GM12878 (cell line): Measurements from ENCODE around the gene GNL3L.

Experiments used
- ASH2L ChIP-seq: fragments of 300-600, 200-600 bp; sonication (generic); IDR thresholded peaks from 2 replicates; pipeline ENCODE4 v1.6.1; 2017; ENCODE audit warnings: low read depth, mild to moderate bottlenecking, borderline replicate concordance
- BRCA1 ChIP-seq: IDR thresholded peaks from 2 replicates; pipeline ENCODE4 v1.6.1; 2011; ENCODE audit warnings: low read depth, low read length, improper control_type of control experiment
- EZH2 ChIP-seq: IDR thresholded peaks from 2 replicates; pipeline ENCODE4 v1.6.1; 2012; ENCODE audit warnings: low read depth, mild to moderate bottlenecking, control low read depth, inconsistent platforms, low read length, borderline replicate concordance; ENCODE audit not compliant: control insufficient read depth
- HDAC6 ChIP-seq: fragments of 200-600 bp; sonication (generic); IDR thresholded peaks from one replicate; pipeline ENCODE4 v1.8.0; 2017; ENCODE audit warnings: antibody characterized with exemption; ENCODE audit not compliant: unreplicated experiment
- RFX5 ChIP-seq: IDR thresholded peaks from 2 replicates; pipeline ENCODE4 v1.6.1; 2011; ENCODE audit warnings: low read depth, low read length, improper control_type of control experiment
- SMC3 ChIP-seq: IDR thresholded peaks from 2 replicates; pipeline ENCODE4 v1.6.1; 2011; ENCODE audit warnings: low read length, improper control_type of control experiment, borderline replicate concordance
- SPI1 ChIP-seq: IDR thresholded peaks from 2 replicates; pipeline ENCODE4 v1.6.1; 2011; ENCODE audit warnings: low read depth, mild to moderate bottlenecking, low read length, moderate library complexity, borderline replicate concordance; ENCODE audit not compliant: insufficient read depth
- TF ChIP-seq, protein P1 (sequence below), 3 experiments: IDR thresholded peaks in 2 of 3; conservative IDR thresholded peaks in 1 of 3; 2 replicates each; pipeline ENCODE4 v1.5.1; 2011; ENCODE audit warnings: low read depth in 3 of 3, low read length in 3 of 3, mild to moderate bottlenecking in 3 of 3, control low read depth in 2 of 3, moderate library complexity in 2 of 3, inconsistent platforms in 1 of 3, mixed read lengths in 1 of 3; ENCODE audit not compliant: control insufficient read depth in 2 of 3, insufficient read depth in 1 of 3; ENCODE audit errors: extremely low read depth in 1 of 3

- no peak for TF ChIP-seq SPI1
- no peak for TF ChIP-seq RFX5
- TF ChIP-seq SMC3: no peak
- no peak for TF ChIP-seq HDAC6
- TF ChIP-seq BRCA1: no peak
- TF ChIP-seq, protein P1, sequence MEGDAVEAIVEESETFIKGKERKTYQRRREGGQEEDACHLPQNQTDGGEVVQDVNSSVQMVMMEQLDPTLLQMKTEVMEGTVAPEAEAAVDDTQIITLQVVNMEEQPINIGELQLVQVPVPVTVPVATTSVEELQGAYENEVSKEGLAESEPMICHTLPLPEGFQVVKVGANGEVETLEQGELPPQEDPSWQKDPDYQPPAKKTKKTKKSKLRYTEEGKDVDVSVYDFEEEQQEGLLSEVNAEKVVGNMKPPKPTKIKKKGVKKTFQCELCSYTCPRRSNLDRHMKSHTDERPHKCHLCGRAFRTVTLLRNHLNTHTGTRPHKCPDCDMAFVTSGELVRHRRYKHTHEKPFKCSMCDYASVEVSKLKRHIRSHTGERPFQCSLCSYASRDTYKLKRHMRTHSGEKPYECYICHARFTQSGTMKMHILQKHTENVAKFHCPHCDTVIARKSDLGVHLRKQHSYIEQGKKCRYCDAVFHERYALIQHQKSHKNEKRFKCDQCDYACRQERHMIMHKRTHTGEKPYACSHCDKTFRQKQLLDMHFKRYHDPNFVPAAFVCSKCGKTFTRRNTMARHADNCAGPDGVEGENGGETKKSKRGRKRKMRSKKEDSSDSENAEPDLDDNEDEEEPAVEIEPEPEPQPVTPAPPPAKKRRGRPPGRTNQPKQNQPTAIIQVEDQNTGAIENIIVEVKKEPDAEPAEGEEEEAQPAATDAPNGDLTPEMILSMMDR (IDR thresholded peaks at IDR 0.05 in 2 of 3, conservative IDR thresholded peaks at IDR 0.05 in 1 of 3; ENCODE audit: control insufficient read depth in 2 of 3, extremely low read depth in 1 of 3, insufficient read depth in 1 of 3, low read depth in 3 of 3, low read length in 3 of 3): no peak
- TF ChIP-seq EZH2: no peak
- TF ChIP-seq ASH2L: no peak
Observed at GRCh38 chrX:54530357-54530900, 410 bp downstream of the GNL3L start.
